Esophagus muscularis mucosa (tissue), 3 donors: ENCODE data around the gene IGFBP2.

Experiments used
- POLR2A ChIP-seq: fragments of 450-650 bp; IDR thresholded peaks from one replicate; pipeline ENCODE4 v1.6.1; 2017; ENCODE audit warnings: antibody characterized with exemption, moderate library complexity, mild to moderate bottlenecking, low read depth
- POLR2AphosphoS5 ChIP-seq, 2 donors: sonication (generic); formaldehyde crosslinking; IDR thresholded peaks; one replicate each; pipeline ENCODE4 v1.6.1; 2017; ENCODE audit warnings: antibody characterized with exemption in 2 of 2
- TF ChIP-seq, protein P1 (sequence below), 3 experiments: fragments of 200-600 bp in 2 of 3; fragments of 450-650 bp in 1 of 3; sonication (generic) in 2 of 3; IDR thresholded peaks; one replicate each; pipeline ENCODE4 v1.5.1; 2017 to 2019; ENCODE audit warnings: antibody characterized with exemption in 3 of 3, mild to moderate bottlenecking in 2 of 3, moderate library complexity in 1 of 3

DNA sequence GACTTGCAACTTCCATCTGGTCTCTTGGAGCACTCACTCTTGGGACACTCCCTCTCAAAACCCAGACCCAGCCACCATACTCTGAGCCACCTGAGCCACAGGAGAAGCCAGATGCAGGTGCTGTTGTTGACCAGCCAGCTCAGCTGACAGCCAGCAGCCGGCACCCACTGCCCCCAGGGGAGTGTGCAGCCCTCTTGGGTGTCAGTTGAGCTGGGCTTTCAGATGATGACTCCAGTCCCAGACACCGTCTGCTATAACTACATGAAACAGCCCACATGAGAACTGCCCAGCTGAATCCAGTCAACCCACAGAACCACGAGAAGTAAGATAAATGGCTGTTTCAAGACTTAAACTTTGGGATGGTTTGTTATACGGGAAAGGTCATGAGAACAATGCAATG, 10.7 kb upstream of the IGFBP2 start:
- TF ChIP-seq, protein P1, sequence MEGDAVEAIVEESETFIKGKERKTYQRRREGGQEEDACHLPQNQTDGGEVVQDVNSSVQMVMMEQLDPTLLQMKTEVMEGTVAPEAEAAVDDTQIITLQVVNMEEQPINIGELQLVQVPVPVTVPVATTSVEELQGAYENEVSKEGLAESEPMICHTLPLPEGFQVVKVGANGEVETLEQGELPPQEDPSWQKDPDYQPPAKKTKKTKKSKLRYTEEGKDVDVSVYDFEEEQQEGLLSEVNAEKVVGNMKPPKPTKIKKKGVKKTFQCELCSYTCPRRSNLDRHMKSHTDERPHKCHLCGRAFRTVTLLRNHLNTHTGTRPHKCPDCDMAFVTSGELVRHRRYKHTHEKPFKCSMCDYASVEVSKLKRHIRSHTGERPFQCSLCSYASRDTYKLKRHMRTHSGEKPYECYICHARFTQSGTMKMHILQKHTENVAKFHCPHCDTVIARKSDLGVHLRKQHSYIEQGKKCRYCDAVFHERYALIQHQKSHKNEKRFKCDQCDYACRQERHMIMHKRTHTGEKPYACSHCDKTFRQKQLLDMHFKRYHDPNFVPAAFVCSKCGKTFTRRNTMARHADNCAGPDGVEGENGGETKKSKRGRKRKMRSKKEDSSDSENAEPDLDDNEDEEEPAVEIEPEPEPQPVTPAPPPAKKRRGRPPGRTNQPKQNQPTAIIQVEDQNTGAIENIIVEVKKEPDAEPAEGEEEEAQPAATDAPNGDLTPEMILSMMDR (IDR thresholded peaks at IDR 0.05) = no peak
- TF ChIP-seq POLR2A (no peak), POLR2AphosphoS5 (IDR thresholded peaks at IDR 0.05) (no peak)
